OCI-LY1 (cell line): Measurements from ENCODE around the gene VPS41.

Experiments used
- EZH2 ChIP-seq: fragments of 200-600 bp; sonication (generic), shearing (Covaris generic); IDR thresholded peaks from 2 replicates; pipeline ENCODE4 v1.8.0; 2017; ENCODE audit warnings: borderline replicate concordance, mixed run types, mild to moderate bottlenecking, antibody characterized with exemption, low read length, moderate library complexity, mixed read lengths
- TF ChIP-seq, protein P1 (sequence below): fragments of 200-600 bp; sonication (generic), shearing (Covaris generic); IDR thresholded peaks from 2 replicates; pipeline ENCODE4 v1.5.1; 2017; ENCODE audit warnings: mild to moderate bottlenecking, antibody characterized with exemption, low read length, moderate library complexity, mixed read lengths

DNA sequence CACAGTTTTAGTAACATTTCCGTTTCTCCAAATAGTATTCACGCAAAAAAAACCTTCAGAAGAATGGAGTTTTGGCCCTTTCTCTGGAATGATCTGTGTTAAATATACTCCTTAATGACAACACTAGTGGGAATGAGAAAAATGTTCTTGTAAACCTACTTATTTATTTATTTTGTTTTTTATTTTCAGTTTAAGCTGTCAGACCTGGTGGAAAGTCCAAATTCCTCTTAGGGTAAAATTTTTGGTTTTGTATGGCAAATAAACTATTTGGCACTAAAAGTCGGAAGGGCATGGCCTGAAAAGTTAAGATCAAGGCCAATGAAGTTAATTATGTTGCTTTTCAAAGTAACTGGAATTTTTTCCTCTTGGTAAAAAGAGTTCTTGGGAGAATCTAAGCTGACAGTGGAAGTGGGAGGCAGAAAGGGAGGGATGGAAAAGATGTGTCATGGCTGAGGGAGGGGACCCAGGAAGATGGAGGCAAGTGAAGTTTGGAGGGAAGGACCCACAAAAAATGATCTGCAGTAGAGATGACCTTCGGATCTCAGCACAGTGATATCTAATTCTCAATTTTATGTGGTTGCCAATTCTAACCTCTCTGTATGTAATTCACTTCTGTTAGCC is 33.5 kb upstream of the VPS41 start:
- TF ChIP-seq, protein P1, sequence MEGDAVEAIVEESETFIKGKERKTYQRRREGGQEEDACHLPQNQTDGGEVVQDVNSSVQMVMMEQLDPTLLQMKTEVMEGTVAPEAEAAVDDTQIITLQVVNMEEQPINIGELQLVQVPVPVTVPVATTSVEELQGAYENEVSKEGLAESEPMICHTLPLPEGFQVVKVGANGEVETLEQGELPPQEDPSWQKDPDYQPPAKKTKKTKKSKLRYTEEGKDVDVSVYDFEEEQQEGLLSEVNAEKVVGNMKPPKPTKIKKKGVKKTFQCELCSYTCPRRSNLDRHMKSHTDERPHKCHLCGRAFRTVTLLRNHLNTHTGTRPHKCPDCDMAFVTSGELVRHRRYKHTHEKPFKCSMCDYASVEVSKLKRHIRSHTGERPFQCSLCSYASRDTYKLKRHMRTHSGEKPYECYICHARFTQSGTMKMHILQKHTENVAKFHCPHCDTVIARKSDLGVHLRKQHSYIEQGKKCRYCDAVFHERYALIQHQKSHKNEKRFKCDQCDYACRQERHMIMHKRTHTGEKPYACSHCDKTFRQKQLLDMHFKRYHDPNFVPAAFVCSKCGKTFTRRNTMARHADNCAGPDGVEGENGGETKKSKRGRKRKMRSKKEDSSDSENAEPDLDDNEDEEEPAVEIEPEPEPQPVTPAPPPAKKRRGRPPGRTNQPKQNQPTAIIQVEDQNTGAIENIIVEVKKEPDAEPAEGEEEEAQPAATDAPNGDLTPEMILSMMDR: no peak
- TF ChIP-seq EZH2: no peak
